HK-2 (cell line): ENCODE results near the gene GRHL1.

Experiments
- DNase-seq: peaks from one replicate; pipeline ENCODE4 v3.0.0-alpha.2; 2018; ENCODE audit not compliant: unreplicated experiment

The GRHL1 gene

DNA sequence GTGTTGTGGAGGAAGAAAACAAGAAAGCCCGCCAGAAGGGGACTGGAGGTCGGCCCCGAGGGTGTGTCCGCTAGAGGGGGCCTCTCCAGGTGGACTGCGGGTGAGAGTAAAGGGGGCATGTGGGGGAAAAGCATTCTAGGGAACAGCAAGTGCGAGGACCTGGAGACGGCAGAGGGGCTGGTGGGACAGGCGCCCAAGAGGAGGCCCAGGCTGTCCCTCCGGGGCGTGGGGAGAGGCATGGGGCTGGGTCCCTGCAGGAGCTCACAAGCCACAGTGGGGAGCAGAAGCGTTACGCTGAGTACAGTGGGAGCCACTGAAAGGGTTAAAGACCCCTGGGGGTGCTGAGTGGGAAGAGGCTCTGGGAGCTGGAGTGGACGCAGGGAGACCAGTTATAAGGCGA lies 90.2 kb downstream of the GRHL1 start:
- no peak for DNase-seq

DNA sequence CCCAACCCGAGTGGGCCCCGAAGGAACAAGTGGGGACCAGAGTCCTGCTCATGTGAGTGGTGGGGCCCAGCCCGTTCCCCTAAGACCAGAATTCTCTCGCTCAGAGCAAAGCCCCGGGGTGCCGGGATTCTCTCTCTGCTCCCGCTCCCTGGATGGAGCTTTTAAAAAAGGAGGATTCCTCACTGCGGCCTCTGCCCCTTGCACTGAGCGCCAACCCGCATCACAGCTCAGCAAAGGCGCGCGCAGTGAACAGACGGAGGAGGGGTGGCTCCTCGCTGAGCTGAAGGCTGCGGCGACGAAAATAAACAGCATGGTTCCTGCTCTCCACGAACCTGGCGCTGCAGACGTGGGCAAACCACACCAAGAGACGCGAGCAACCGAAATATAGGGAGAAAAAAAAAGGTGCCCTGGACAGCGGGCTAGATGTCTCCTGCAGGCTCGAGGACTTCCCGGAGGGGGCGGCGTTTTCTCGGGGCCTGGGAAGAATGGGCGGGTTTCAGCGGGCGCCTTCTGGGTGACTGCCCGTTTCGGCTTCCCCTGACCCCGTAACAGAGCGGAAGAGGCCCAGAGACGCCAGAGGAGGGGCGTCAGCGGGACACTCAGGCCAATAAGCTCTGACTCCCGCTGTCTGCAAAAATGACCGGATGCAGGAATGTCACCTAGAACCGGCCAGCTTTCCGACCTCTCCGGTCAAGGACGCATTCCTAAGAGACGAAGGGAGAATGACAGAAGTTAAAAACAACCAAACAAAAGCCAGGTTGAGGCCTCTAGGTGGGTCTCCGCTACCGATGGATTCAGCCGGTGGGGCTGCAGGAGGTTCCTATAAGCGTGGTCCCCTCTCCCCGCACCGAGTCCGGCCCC lies 91.0 kb downstream of the GRHL1 start:
- DNase-seq = peak; percentile 82

DNA sequence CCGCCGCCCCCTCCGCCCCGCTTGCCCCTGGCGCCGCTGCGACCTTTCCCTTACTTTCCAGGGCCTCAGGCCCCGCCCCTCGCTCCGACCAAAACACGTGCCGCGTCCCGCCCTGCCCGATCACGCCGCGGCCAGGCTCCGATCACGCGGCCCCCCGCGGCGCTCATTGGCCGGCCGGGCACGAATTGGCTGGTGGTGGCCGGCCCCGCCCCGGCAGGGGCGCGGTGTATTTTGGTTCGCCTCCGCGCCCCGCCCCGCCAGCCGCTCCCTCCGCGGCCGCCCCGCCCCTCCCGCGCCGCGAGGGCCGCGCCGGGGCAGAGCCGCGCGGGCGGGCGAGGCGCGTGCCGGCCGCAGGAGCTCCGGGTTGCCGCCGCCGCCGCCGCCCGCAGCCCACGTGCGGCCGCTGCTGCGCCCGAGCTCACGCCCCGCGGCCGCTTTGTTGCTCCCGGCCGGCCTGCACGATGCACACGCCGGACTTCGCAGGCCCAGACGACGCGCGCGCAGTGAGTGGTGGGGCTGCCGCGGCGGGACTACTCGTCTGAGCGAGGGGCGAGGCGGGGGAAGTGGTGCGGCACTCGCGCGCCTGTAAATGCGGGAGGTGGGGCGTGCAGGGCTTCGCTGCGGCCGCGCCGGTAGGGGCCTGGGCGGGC lies 91.9 kb downstream of the GRHL1 start, which contains the start of gene KLF11:
Gene KLF11 (plus strand): TSS at position 295 of the 650 bp plus-strand sequence. CDS start 167 bp downstream, at position 462.
- DNase-seq = peak; percentile 88

GRCh38 chr2:10043906-10044601 lies 92.6 kb downstream of the GRHL1 start:
- peak; percentile 97 for DNase-seq

DNA sequence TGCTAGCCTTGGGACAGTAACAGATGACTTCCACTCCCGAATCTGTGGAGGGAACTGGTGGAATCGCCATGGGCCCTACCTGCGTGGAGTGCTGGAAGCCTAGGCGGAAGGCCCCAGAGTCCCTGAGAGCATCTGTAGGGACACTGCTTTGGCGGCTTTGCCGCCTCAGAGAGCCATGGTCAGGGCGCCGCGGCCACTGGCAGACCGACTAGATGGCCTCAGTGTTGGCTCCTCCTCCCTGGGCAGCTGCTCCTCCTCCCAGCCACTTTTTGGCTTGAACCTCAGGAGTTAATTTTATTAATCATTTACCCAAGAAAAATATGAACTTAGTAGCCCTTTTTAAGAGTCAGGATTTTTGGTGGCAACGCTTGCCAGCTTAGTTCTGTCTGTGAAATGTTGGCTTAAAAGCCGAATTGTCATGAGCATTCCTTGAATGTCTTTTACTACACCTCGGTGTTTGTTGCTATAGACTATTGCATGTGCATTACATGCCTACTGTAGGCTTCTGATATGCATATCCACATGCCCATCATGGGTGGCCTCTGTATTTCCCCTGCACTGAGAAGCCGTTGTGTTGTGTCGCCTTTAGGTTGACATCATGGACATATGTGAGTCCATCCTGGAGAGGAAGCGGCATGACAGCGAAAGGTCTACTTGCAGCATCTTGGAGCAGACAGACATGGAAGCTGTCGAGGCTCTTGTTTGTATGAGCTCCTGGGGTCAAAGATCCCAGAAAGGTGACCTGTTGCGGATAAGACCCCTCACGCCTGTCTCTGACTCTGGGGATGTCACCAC lies 94.3 kb downstream of the GRHL1 start:
- DNase-seq = no peak

DNA sequence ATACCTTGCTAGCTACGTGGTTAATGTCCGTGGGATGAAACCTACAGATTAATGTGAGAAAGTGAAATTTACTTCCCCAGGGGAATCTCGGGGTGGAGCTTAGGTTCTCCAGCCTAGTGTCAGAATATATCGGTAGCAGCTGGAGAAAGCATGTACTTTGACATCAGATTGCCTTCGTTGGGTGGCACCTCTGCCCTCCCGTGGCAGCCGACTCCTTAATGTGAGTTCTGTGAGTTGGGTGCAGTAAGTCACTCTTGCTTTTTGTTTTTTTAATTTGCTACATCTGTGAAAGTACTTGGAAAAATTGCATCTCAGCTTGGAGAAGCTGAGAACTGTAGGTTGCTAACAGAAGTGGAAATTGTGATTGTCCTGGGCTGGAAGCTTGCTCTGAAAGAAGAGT lies 95.4 kb downstream of the GRHL1 start:
- no peak for DNase-seq

DNA sequence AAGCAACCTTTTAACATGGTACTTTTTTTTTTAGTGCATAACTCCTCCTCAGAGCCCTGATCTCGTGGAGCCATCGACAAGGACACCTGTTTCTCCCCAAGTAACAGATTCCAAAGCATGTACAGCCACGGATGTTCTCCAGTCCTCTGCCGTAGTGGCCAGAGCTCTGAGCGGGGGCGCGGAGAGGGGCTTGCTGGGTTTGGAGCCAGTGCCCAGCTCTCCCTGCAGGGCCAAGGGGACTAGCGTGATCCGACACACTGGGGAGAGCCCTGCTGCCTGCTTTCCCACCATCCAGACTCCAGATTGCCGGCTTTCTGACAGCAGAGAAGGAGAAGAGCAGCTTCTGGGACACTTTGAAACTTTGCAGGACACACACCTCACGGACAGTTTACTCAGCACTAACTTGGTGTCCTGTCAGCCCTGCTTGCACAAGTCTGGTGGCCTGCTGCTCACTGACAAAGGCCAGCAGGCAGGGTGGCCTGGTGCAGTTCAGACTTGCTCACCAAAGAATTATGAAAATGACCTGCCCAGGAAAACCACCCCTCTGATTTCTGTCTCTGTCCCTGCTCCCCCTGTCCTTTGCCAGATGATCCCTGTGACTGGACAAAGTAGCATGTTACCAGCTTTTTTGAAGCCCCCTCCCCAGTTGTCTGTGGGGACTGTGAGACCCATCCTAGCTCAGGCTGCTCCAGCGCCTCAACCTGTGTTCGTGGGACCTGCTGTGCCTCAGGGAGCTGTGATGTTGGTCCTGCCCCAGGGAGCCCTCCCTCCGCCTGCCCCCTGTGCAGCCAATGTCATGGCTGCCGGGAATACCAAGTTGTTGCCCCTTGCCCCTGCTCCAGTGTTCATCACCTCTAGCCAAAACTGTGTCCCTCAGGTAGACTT lies 96.4 kb downstream of the GRHL1 start:
- no peak for DNase-seq

DNA sequence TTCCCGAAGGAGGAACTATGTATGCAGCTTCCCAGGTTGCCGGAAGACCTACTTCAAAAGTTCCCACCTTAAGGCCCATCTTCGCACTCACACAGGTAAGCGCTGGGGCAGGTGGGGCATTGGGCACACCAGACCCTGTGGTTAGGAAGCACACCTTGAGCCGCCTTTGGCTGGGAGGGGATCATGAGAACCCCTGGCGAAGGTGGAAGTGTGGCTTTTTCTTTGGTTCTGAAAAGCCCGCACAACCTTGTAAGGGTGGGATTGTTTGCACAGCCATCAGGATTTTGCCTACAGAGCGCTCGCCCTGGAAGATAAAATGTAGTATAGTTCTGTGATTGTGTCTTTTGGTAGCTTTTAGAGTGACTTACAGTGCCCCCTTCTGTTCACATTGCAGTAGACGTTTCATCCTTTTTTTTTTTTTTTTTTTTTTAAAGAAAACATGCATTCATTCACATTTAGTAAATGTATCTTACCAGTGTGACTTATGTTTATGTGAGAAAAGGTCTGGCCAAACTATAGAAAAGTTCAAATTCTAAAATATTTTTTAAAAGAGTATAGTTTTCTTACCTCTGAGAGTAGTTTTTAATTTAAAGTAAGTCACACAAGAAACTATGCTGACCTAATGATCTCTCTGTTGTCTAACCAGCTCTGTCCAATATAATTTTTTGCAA lies 97.1 kb downstream of the GRHL1 start:
- DNase-seq = no peak
